Thyroid gland (tissue), 4 donors: Measurements from ENCODE around the gene RPLP2.

Experiments used
- CTCF ChIP-seq, 6 experiments: fragments of 200-600 bp in 3 of 6; fragments of 450-650 bp in 3 of 6; sonication (generic) in 3 of 6; IDR thresholded peaks; one replicate each; pipeline ENCODE4 v1.5.1; 2016 to 2019; ENCODE audit warnings: antibody characterized with exemption in 6 of 6, mild to moderate bottlenecking in 2 of 6, inconsistent platforms in 1 of 6, moderate library complexity in 1 of 6
- POLR2A ChIP-seq, 2 donors: fragments of 450-650 bp; IDR thresholded peaks; one replicate each; pipeline ENCODE4 v1.6.1; 2017; ENCODE audit warnings: antibody characterized with exemption in 2 of 2, mild to moderate bottlenecking in 2 of 2, moderate library complexity in 1 of 2

DNA sequence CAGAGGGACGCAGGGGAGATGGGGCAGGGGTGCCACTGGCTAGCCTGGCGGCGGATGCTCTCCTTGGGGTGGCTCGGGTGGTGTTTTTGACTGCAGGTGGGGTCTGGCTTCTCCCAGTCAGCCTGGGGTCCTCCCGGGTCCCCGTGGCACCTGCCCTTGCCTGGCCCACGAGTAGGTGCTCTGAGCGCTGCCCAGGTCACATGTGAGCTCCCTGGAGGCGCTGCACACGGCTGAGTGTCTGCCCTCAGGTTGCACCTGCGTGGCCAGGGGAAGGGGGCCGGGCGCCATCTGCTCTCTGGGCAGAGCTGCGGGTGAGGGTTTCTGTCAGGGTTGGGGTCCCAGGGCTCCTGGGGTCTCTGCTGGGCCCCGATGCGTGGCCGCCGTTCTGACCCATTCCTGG, 38.1 kb downstream of the RPLP2 start:
- no peak for TF ChIP-seq POLR2A (IDR thresholded peaks at IDR 0.05)
- TF ChIP-seq CTCF (IDR thresholded peaks at IDR 0.05): no peak
